HepG2 (cell line): ENCODE results near the gene KMT5C.

Experiments
- CHCHD3 ChIP-seq: sonication (generic); formaldehyde crosslinking; IDR thresholded peaks from 2 replicates; pipeline ENCODE4 v1.8.0; 2022; ENCODE audit warnings: mild to moderate bottlenecking, missing genetic modification reagents, moderate library complexity
- FOXC1 ChIP-seq: sonication (generic); formaldehyde crosslinking; IDR thresholded peaks from 2 replicates; pipeline ENCODE4 v1.8.0; 2022; ENCODE audit warnings: mild to moderate bottlenecking, missing genetic modification reagents, borderline replicate concordance
- PAF1 ChIP-seq: IDR thresholded peaks from 2 replicates; pipeline ENCODE4 v1.6.1; 2016; ENCODE audit warnings: missing genetic modification reagents, missing compliant biosample characterization
- POLR2A ChIP-seq, 2 experiments: IDR thresholded peaks; 2 replicates each; pipeline ENCODE4 v1.6.1; 2011; ENCODE audit warnings: low read depth in 2 of 2, low read length in 2 of 2, mild to moderate bottlenecking in 1 of 2, moderate library complexity in 1 of 2; ENCODE audit not compliant: insufficient read depth in 1 of 2
- RAD21 ChIP-seq: fragments of 450-650 bp; formaldehyde crosslinking; IDR thresholded peaks from 2 replicates; pipeline ENCODE4 v1.5.0; 2020; ENCODE audit warnings: mild to moderate bottlenecking
- REPIN1 ChIP-seq: sonication (generic); formaldehyde crosslinking; IDR thresholded peaks from 2 replicates; pipeline ENCODE4 v1.8.0; 2022; ENCODE audit warnings: missing genetic modification reagents, low read depth, mild to moderate bottlenecking, borderline replicate concordance
- SP1 ChIP-seq, 2 experiments: fragments of 450-650 bp in 1 of 2; sonication (generic) in 1 of 2; formaldehyde crosslinking in 1 of 2; IDR thresholded peaks; 2 replicates each; pipeline versions ENCODE4 v1.4.0 to v1.6.1; 2016 to 2020; ENCODE audit warnings: missing genetic modification reagents in 1 of 2
- SP2 ChIP-seq: sonication (generic); formaldehyde crosslinking; IDR thresholded peaks from 2 replicates; pipeline ENCODE4 v1.5.1; 2020; ENCODE audit warnings: mild to moderate bottlenecking, missing genetic modification reagents
- SRF ChIP-seq: IDR thresholded peaks from 2 replicates; pipeline ENCODE4 v1.6.1; 2011; ENCODE audit warnings: mild to moderate bottlenecking, low read depth, low read length, moderate library complexity
- STAT5B ChIP-seq: sonication (generic); formaldehyde crosslinking; IDR thresholded peaks from 2 replicates; pipeline ENCODE4 v1.4.0; 2020; ENCODE audit warnings: missing genetic modification reagents
- TF ChIP-seq, protein P1 (sequence below): IDR thresholded peaks from 2 replicates; pipeline ENCODE4 v1.6.1; 2016; ENCODE audit warnings: low read depth, control low read depth
- TF ChIP-seq, protein P2 (sequence below): sonication (generic); formaldehyde crosslinking; IDR thresholded peaks from 2 replicates; pipeline ENCODE4 v1.5.0; 2020; ENCODE audit warnings: mild to moderate bottlenecking, missing genetic modification reagents, moderate library complexity
- TF ChIP-seq, protein P3 (sequence below): sonication (generic); formaldehyde crosslinking; IDR thresholded peaks from 2 replicates; pipeline ENCODE4 v1.4.0; 2020; ENCODE audit warnings: missing genetic modification reagents

GRCh38 chr19:55344444-55344843 is 4.8 kb downstream of the KMT5C start:
- TF ChIP-seq SP2 (no peak), STAT5B (CRISPR knock-in tag) (no peak), SP1 (IDR thresholded peaks at IDR 0.05) (no peak), SP1 (CRISPR knock-in tag; IDR thresholded peaks at IDR 0.05) (no peak), CHCHD3 (no peak), RAD21 (CRISPR knock-in tag) (no peak), PAF1 (CRISPR knock-in tag) (no peak), FOXC1 (CRISPR knock-in tag) (no peak), POLR2A (IDR thresholded peaks at IDR 0.05; ENCODE audit: insufficient read depth in 1 of 2, low read depth in 2 of 2, low read length in 2 of 2) (no peak), SRF (no peak), REPIN1 (CRISPR knock-in tag) (no peak)
- TF ChIP-seq, protein P1, sequence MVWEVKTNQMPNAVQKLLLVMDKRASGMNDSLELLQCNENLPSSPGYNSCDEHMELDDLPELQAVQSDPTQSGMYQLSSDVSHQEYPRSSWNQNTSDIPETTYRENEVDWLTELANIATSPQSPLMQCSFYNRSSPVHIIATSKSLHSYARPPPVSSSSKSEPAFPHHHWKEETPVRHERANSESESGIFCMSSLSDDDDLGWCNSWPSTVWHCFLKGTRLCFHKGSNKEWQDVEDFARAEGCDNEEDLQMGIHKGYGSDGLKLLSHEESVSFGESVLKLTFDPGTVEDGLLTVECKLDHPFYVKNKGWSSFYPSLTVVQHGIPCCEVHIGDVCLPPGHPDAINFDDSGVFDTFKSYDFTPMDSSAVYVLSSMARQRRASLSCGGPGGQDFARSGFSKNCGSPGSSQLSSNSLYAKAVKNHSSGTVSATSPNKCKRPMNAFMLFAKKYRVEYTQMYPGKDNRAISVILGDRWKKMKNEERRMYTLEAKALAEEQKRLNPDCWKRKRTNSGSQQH = no peak
- TF ChIP-seq, protein P2, sequence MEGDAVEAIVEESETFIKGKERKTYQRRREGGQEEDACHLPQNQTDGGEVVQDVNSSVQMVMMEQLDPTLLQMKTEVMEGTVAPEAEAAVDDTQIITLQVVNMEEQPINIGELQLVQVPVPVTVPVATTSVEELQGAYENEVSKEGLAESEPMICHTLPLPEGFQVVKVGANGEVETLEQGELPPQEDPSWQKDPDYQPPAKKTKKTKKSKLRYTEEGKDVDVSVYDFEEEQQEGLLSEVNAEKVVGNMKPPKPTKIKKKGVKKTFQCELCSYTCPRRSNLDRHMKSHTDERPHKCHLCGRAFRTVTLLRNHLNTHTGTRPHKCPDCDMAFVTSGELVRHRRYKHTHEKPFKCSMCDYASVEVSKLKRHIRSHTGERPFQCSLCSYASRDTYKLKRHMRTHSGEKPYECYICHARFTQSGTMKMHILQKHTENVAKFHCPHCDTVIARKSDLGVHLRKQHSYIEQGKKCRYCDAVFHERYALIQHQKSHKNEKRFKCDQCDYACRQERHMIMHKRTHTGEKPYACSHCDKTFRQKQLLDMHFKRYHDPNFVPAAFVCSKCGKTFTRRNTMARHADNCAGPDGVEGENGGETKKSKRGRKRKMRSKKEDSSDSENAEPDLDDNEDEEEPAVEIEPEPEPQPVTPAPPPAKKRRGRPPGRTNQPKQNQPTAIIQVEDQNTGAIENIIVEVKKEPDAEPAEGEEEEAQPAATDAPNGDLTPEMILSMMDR (CRISPR knock-in tag) = no peak
- TF ChIP-seq, protein P3, sequence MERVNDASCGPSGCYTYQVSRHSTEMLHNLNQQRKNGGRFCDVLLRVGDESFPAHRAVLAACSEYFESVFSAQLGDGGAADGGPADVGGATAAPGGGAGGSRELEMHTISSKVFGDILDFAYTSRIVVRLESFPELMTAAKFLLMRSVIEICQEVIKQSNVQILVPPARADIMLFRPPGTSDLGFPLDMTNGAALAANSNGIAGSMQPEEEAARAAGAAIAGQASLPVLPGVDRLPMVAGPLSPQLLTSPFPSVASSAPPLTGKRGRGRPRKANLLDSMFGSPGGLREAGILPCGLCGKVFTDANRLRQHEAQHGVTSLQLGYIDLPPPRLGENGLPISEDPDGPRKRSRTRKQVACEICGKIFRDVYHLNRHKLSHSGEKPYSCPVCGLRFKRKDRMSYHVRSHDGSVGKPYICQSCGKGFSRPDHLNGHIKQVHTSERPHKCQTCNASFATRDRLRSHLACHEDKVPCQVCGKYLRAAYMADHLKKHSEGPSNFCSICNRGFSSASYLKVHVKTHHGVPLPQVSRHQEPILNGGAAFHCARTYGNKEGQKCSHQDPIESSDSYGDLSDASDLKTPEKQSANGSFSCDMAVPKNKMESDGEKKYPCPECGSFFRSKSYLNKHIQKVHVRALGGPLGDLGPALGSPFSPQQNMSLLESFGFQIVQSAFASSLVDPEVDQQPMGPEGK = no peak
